GM18909 (cell line): ENCODE data around the gene ARHGEF10L.

Experiments
- ATAC-seq: cut with Tn5 transposase; IDR thresholded peaks from one replicate; pipeline ENCODE4 v1.9.1; 2021; ENCODE audit warnings: mild to moderate bottlenecking; ENCODE audit not compliant: unreplicated experiment, poor library complexity

ARHGEF10L gene

GRCh38 chr1:17690906-17691634 lies 151.6 kb downstream of the ARHGEF10L start:
- ATAC-seq, result no peak

DNA sequence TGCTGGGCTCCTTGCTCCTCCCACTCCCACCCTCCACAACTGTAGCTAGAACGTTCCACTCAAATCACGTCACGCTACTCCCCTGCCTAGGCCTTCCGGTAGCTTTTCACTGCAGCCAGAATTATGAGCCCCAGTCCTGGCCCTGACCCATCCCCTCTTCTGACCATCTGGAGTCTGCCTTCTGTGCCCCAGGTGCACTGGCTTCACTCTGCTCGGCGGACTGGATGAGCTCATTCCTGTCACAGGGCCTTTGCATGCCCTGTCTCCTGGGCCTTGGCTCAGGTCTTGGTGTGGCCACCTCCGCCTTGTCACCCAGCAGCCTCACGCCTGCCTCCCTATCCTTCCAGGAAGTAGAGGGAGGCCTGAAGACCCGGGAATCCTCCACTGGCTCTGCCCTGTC lies 153.1 kb downstream of the ARHGEF10L start:
- ATAC-seq, result no peak

- no peak for ATAC-seq
Observed at GRCh38 chr1:17696417-17697301, 157.2 kb downstream of the ARHGEF10L start.

GRCh38 chr1:17697458-17697857 lies 158.0 kb downstream of the ARHGEF10L start:
- no peak for ATAC-seq

DNA sequence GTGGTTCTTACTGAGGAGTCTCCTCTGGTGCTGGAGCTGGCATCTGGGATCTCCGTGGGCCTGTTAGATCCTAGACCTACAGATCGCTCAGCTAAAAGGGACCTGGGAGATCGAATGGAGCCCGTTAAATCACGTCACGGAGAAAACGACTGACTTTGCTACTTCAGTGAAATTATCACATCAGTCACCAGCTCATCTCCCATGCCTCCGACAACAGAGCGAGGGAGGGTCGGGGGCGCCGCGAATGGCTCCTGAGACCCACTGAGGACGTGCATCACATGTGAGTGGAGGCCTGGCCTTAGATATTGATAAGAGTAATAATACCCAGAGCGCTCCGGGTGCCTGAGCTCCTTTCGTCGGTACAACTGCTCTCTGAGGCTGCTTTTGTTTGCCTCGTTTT lies 160.1 kb downstream of the ARHGEF10L start:
- ATAC-seq, result no peak

GRCh38 chr1:17700945-17701810 lies 161.7 kb downstream of the ARHGEF10L start:
- no peak for ATAC-seq

DNA sequence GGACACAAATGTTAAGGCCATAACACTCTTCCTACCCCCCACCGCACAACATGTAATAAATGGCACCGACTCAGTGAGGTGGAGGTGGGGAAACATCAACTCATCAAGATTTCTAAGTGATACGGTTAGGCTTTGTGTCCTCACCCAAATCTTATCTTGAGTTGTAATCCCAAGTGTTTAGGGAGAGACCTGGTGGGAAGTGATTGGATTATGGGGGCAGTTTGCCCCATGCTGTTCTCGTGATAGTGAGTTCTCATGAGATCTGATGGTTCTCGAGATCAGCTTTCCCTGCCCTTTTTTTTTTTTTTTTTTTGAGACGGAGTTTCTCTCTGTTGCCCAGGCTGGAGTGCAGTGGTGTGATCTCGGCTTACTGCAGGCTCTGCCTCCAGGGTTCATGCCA lies 164.7 kb downstream of the ARHGEF10L start:
- no peak for ATAC-seq

GRCh38 chr1:17706445-17706844 lies 166.9 kb downstream of the ARHGEF10L start:
- no peak for ATAC-seq

- ATAC-seq, result no peak
Observed at GRCh38 chr1:17709981-17710380, 170.5 kb downstream of the ARHGEF10L start.

DNA sequence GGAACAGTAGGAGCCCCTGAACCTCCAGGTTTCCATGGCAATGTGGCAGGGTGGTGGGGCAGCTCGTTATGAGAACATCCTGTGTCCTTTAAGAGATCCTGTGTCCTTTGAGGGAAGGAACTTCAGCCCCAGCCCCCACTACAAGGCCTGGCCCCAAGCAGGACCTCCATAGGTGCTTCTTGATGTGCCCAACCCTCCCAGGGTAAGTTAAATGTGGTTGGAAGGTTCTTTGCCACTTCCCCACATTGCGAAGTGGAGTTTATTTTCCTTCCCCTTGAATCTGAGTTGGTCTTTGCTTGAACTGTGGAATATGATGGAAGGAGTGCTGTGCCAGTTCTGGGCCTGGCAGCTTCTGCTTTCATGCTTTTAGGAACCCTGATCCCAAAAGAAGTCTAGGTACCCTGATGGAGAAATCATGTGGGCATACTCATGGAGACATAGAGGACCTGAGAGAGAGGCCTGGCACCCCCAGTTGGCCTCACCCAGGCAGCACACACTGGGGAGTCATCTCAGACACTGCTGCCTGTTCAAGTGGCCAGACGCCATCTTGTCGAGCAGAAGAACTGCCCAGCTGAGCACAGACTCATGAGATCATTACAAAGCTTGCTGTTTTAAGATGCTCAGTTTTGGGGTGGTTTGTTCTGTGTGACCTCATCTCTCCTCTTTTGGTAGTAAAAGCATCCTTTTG lies 171.5 kb downstream of the ARHGEF10L start:
- ATAC-seq, result no peak

- ATAC-seq, result no peak
Observed at GRCh38 chr1:17711577-17711910, 172.0 kb downstream of the ARHGEF10L start.

DNA sequence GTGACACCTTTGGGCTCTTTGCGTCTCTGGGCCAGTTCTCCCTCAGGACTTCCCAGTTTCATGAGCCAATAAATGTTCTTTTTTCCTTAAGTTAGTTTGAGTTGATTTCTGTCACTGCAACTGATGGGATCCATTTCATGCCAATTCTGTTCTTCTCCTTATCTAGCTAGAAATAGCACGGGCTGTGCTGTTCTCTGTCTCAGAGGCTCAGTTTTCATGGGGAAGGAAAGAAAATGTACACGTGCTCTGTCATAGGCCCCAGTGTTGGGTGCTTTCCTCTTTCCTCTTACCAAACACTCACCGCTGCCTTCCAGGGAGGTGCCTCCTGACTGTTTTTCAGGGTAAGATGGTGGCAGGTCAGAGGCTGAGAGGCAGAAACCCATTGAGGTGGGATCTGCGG lies 172.4 kb downstream of the ARHGEF10L start:
- no peak for ATAC-seq

GRCh38 chr1:17713993-17714392 lies 174.5 kb downstream of the ARHGEF10L start:
- no peak for ATAC-seq

- no peak for ATAC-seq
Observed at GRCh38 chr1:17717594-17718535, 178.4 kb downstream of the ARHGEF10L start.

DNA sequence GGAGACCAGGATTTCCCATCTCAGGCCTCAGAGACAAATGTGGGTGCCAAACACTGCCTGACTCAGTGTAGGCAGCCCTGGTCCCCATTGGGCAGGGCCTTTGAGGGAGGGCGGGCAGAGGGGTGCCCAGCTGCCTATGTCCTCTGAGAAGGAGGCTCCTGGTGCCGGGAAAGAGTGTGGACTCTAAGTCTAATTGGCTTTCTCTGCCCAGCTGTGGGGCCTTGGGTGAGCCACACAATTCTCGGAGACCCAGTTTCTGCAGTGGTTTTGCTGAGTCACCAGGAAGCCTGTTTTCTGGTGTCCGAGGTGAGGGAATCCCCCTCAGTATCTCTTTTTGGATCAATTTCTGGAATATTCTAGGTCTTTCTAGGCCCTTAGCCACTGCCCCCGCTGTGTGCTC lies 180.4 kb downstream of the ARHGEF10L start:
- ATAC-seq, result no peak

GRCh38 chr1:17721444-17721843 lies 181.9 kb downstream of the ARHGEF10L start:
- ATAC-seq, result no peak

GRCh38 chr1:17723684-17724083 lies 184.2 kb downstream of the ARHGEF10L start:
- no peak for ATAC-seq

GRCh38 chr1:17724150-17724549 lies 184.7 kb downstream of the ARHGEF10L start:
- ATAC-seq, result no peak

- no peak for ATAC-seq
Observed at GRCh38 chr1:17725084-17725719, 185.7 kb downstream of the ARHGEF10L start.
